Right lobe of liver (tissue), 6 donors: Measurements from ENCODE around the gene OTOGL. TPM values are rescaled to one million over a fixed set of nuclear protein-coding genes. Genes with fewer than 3 reads are reported as not detected.

Experiments
- ATAC-seq, 4 donors: fragments of 200-7000 bp; cut with Tn5 transposase; one replicate each; pipeline ENCODE4 v1.9.1; 2020; ENCODE audit warnings: mild to moderate bottlenecking in 4 of 4, moderate library complexity in 4 of 4
- DNase-seq, 3 donors: peaks; one replicate each; pipeline ENCODE4 v3.0.0-alpha.2; 2020
- H3K27ac ChIP-seq, 3 donors: fragments of 200-600 bp; one replicate each; pipeline ENCODE4 v1.8.0; 2022
- H3K27me3 ChIP-seq, 2 donors: fragments of 200-600 bp; one replicate each; pipeline ENCODE4 v1.8.0; 2022
- H3K36me3 ChIP-seq, 4 donors: fragments of 200-600 bp; sonication (generic) in 1 of 4; one replicate each; pipeline versions ENCODE4 v1.5.1 to v1.8.0; 2017 to 2022; ENCODE audit warnings: control low read depth in 1 of 4
- H3K4me1 ChIP-seq, 4 donors: fragments of 200-600 bp; sonication (generic) in 1 of 4; one replicate each; pipeline versions ENCODE4 v1.5.1 to v1.8.0; 2017 to 2022; ENCODE audit warnings: control low read depth in 1 of 4
- H3K4me3 ChIP-seq, 3 donors: fragments of 200-600 bp; one replicate each; pipeline ENCODE4 v1.8.0; 2022
- H3K9me3 ChIP-seq, 4 donors: fragments of 200-600 bp; sonication (generic) in 1 of 4; one replicate each; pipeline versions ENCODE4 v1.5.1 to v1.8.0; 2017 to 2022; ENCODE audit warnings: control low read depth in 1 of 4
- CTCF ChIP-seq, 4 donors: fragments of 200-600 bp in 3 of 4; fragments of 450-650 bp in 1 of 4; IDR thresholded peaks; one replicate each; pipeline versions ENCODE4 v1.5.1 to v1.8.0; 2016 to 2022; ENCODE audit warnings: antibody characterized with exemption in 4 of 4, mild to moderate bottlenecking in 2 of 4
- POLR2A ChIP-seq: fragments of 450-650 bp; IDR thresholded peaks from one replicate; pipeline ENCODE4 v1.6.1; 2017; ENCODE audit warnings: antibody characterized with exemption, mild to moderate bottlenecking
- WGBS: methylation state at CpG from one replicate; pipeline ENCODE4 v1.1.6; 2018; ENCODE audit warnings: low coverage, low lambda C conversion rate; ENCODE audit not compliant: insufficient coverage; ENCODE audit errors: missing lambda C conversion rate; 5-methylcytosine and 5-hydroxymethylcytosine counted together
- intact Hi-C, 2 donors: fragments of 100-400 bp; cut with DNase I; formaldehyde crosslinking; loops; one replicate each; pipeline versions ENCODE4 v1.11.2 to v1.14.1; 2022
- total RNA-seq, 6 experiments: library from RNA; depleted of rRNA in 2 of 6; stranded (reverse); fragments of >200 nt in 2 of 6; fragmentation: NEBNext Ultra II Directional in 3 of 6; extraction: Animal tissue kit (Norgen Biotek cat#: 25700) in 3 of 6; gene quantifications; one replicate each; pipeline versions ENCODE4 v1.1.0 to v1.2.4, GENCODE V29; 2016 to 2023
- donor health status: DM: no; HTN: yes; CAD: no.
- donor health status: DM: no; HTN: no; CAD: no.
- donor health status: DM: no; HTN: no; CAD: no.
- donor health status: DM: no; HTN: yes; CAD: no.
- donor health status: DM: no; HTN: yes; CAD: no.

Gene OTOGL
- total RNA-seq, 6 experiments from 2014 or later, result 0.06 TPM; not detected in 5

- H3K27me3 ChIP-seq, result no peaks in the 10 kb centered on the region
- ATAC-seq, result no peak
- DNase-seq, result no peak
- no peaks in the 10 kb centered on the region for H3K9me3 ChIP-seq
- no peaks in the 10 kb centered on the region for H3K36me3 ChIP-seq
- 63% methylated on average over 1 of the region's 1 CpG for WGBS
- TF ChIP-seq CTCF (IDR thresholded peaks at IDR 0.05) (no peak), POLR2A (no peak)
- no peak overlapping the region for H3K27ac ChIP-seq
- no peak overlapping the region for H3K4me3 ChIP-seq
- intact Hi-C loops, result no loop called here
- no peaks in the 10 kb centered on the region for H3K4me1 ChIP-seq
Observed at GRCh38 chr12:80100591-80100990, 1.3 kb downstream of the OTOGL start.

GRCh38 chr12:80101126-80101525, 1.8 kb downstream of the OTOGL start:
- Histone ChIP-seq H3K4me1 (no peaks in the 10 kb centered on the region), H3K27me3 (no peaks in the 10 kb centered on the region), H3K4me3 (no peak overlapping the region), H3K27ac (no peak overlapping the region), H3K9me3 (no peaks in the 10 kb centered on the region), H3K36me3 (no peaks in the 10 kb centered on the region)
- no peak for TF ChIP-seq POLR2A
- TF ChIP-seq CTCF (IDR thresholded peaks at IDR 0.05), result no peak
- intact Hi-C loops, result no loop called here
- WGBS, result 76% methylated on average over 2 of the region's 2 CpGs
- DNase-seq (no peak), ATAC-seq (no peak)

GRCh38 chr12:80107221-80107620, 7.9 kb downstream of the OTOGL start:
- no peaks in the 10 kb centered on the region for H3K27me3 ChIP-seq
- no peak for ATAC-seq
- no peak for DNase-seq
- no peak for TF ChIP-seq POLR2A
- TF ChIP-seq CTCF (IDR thresholded peaks at IDR 0.05), result no peak
- H3K36me3 ChIP-seq, result no peaks in the 10 kb centered on the region
- H3K4me3 ChIP-seq, result no peak overlapping the region
- WGBS, result 76% methylated on average over 4 of the region's 5 CpGs
- H3K4me1 ChIP-seq, result no peaks in the 10 kb centered on the region
- H3K27ac ChIP-seq, result no peak overlapping the region
- no peaks in the 10 kb centered on the region for H3K9me3 ChIP-seq
- intact Hi-C loops, result no loop called here

- H3K27ac ChIP-seq, result no peak overlapping the region
- H3K4me1 ChIP-seq, result no peaks in the 10 kb centered on the region
- DNase-seq (no peak), ATAC-seq (no peak)
- H3K4me3 ChIP-seq, result no peak overlapping the region
- H3K27me3 ChIP-seq, result no peaks in the 10 kb centered on the region
- intact Hi-C loops, result no loop called here
- TF ChIP-seq POLR2A (no peak), CTCF (IDR thresholded peaks at IDR 0.05) (no peak)
- no peaks in the 10 kb centered on the region for H3K36me3 ChIP-seq
- no peaks in the 10 kb centered on the region for H3K9me3 ChIP-seq
Observed at GRCh38 chr12:80116735-80117134, 17.4 kb downstream of the OTOGL start.
